PC-9 (cell line): ENCODE results near the gene IL12A. TPM values are rescaled to one million over a fixed set of nuclear protein-coding genes. Genes with fewer than 3 reads are reported as not detected.

Experiments used
- BruUV-seq: library from RNA; stranded (reverse); fragments of 400-500 nt; replicated peaks from 2 replicates; lab custom pipeline; 2021; lab: Mats Ljungman, UMichigan
- CTCF ChIA-PET: fragments of 300-600 bp; sonication (Branson Sonifier 250); formaldehyde crosslinking; loops from one replicate; lab custom pipeline; 2022; ENCODE audit warnings: antibody characterized with exemption; lab: Charles Lee
- POLR2A ChIA-PET: fragments of 300-600 bp; sonication (Branson Sonifier 250); formaldehyde crosslinking; loops from one replicate; lab custom pipeline; 2022; ENCODE audit warnings: antibody characterized with exemption; ENCODE audit not compliant: unreplicated experiment; lab: Charles Lee
- DNase-seq, 2 experiments: peaks; one replicate each; pipeline versions ENCODE4 v3.0.0 to v3.0.0-alpha.2; 2015 to 2022; ENCODE audit warnings: mixed read lengths in 1 of 2
- H2AFZ ChIP-seq: fragments of 200-600 bp; sonication (generic); 2 replicates; pipeline ENCODE4 v1.8.1; 2017; ENCODE audit warnings: antibody characterized with exemption
- H3F3A ChIP-seq: fragments of 200-600 bp; sonication (generic); 2 replicates; pipeline ENCODE4 v1.8.1; 2017; ENCODE audit warnings: antibody characterized with exemption, mild to moderate bottlenecking, low read depth; ENCODE audit not compliant: insufficient read depth
- H3K27ac ChIP-seq: fragments of 200-600 bp; sonication (generic); 2 replicates; pipeline ENCODE4 v1.6.1; 2016; ENCODE audit warnings: mixed run types
- H3K27me3 ChIP-seq: fragments of 200-600 bp; sonication (generic); 2 replicates; pipeline ENCODE4 v1.6.1; 2016; ENCODE audit warnings: low read depth, mixed run types; ENCODE audit not compliant: insufficient read depth
- H3K36me3 ChIP-seq: fragments of 200-600 bp; sonication (generic); 2 replicates; pipeline ENCODE4 v1.6.1; 2016; ENCODE audit warnings: low read depth, mixed run types
- H3K4me1 ChIP-seq: fragments of 200-600 bp; sonication (generic); replicated peaks from 2 replicates; pipeline ENCODE4 v1.6.1; 2016; ENCODE audit warnings: mixed run types; ENCODE audit not compliant: insufficient read depth
- H3K4me2 ChIP-seq: fragments of 200-600 bp; sonication (generic); 2 replicates; pipeline ENCODE4 v1.6.1; 2017; ENCODE audit warnings: mixed run types
- H3K4me3 ChIP-seq: fragments of 200-600 bp; sonication (generic); 2 replicates; pipeline ENCODE4 v1.6.1; 2016; ENCODE audit warnings: mixed run types
- H3K79me2 ChIP-seq: fragments of 200-600 bp; sonication (generic); 2 replicates; pipeline ENCODE4 v1.6.1; 2017; ENCODE audit warnings: low read depth, mixed run types
- H3K9me2 ChIP-seq: fragments of 200-600 bp; sonication (generic); 2 replicates; pipeline ENCODE4 v1.8.1; 2017; ENCODE audit warnings: mild to moderate bottlenecking; ENCODE audit not compliant: insufficient read depth
- H3K9me3 ChIP-seq: fragments of 200-600 bp; sonication (generic); 2 replicates; pipeline ENCODE4 v1.8.1; 2016; ENCODE audit warnings: low read depth; ENCODE audit not compliant: insufficient read depth
- H4K20me1 ChIP-seq: fragments of 200-600 bp; sonication (generic); 2 replicates; pipeline ENCODE4 v1.8.1; 2017; ENCODE audit not compliant: insufficient read depth
- CTCF ChIP-seq: fragments of 200-600 bp; sonication (generic); conservative IDR thresholded peaks from 2 replicates; pipeline ENCODE4 v1.6.1; 2017; ENCODE audit warnings: mixed run types, antibody characterized with exemption, mild to moderate bottlenecking, moderate library complexity
- EZH2 ChIP-seq: fragments of 200-600 bp; sonication (generic); IDR thresholded peaks from 2 replicates; pipeline ENCODE4 v1.8.0; 2017; ENCODE audit warnings: antibody characterized with exemption, low read depth
- intact Hi-C: fragments of 100-400 bp; cut with micrococcal nuclease; formaldehyde crosslinking; loops from one replicate; pipeline ENCODE4 v1.10.0; 2022; ENCODE audit not compliant: unreplicated experiment
- total RNA-seq: library from RNA; stranded (reverse); gene quantifications from 2 replicates; pipeline ENCODE4 v1.2.3, GENCODE V29; 2021

IL12A gene
- total RNA-seq, 1 experiment from 2014 or later = 0.28 TPM

GRCh38 chr3:160044121-160044520, 55.5 kb downstream of the IL12A start:
- ChIA-PET POLR2A (no interaction called here), CTCF (no interaction called here)
- no peaks in the 10 kb centered on the region for H3K9me3 ChIP-seq

More at GRCh38 chr3:160044121-160044520, 55.5 kb downstream of the IL12A start:
- no peak for DNase-seq
- Histone ChIP-seq H3K27ac (no peak overlapping the region), H3K9me2 (no peaks in the 10 kb centered on the region), H3K36me3 (no peaks in the 10 kb centered on the region), H3K27me3 (no peaks in the 10 kb centered on the region), H3K4me1 (no peaks in the 10 kb centered on the region), H2AFZ (no peak overlapping the region), H3K4me3 (no peak overlapping the region), H3K79me2 (no peaks in the 10 kb centered on the region), H3F3A (no peaks in the 10 kb centered on the region), H4K20me1 (no peaks in the 10 kb centered on the region), H3K4me2 (no peak overlapping the region)
- intact Hi-C loops = no loop called here
- no peak for TF ChIP-seq EZH2
- TF ChIP-seq CTCF = no peak
- BruUV-seq = no TSS peak

Other genes with a start within 250 kb of the IL12A start
- 4.9 and 5.3 TPM in 2 replicates for gene SCHIP1, start 149.0 kb upstream of the IL12A start, total RNA-seq
- gene C3orf80, start 236.6 kb downstream of the IL12A start, total RNA-seq = not detected in 2 replicates